Activated T-helper 1 cell treated with anti-CD3 and anti-CD28 coated beads, Interleukin-12 subunit alpha, Interleukin-12 subunit beta, Interleukin-2, Interleukin-4 antibody, amounts not matched to agents 30 ng/mL and 10 ng/mL and 1 ng/mL, durations not matched to agents 14 hours and 24 hours and 36 hours (primary cell): Measurements from ENCODE around the gene RNLS. TPM values are rescaled to one million over a fixed set of nuclear protein-coding genes. Genes with fewer than 3 reads are reported as not detected.

Source experiments
- DNase-seq: peaks from one replicate; pipeline ENCODE4 v3.0.0; 2021; ENCODE audit warnings: low spot score
- H3K27ac Mint-ChIP-seq: one replicate; pipeline ENCODE4 v1.8.0; 2021; ENCODE audit warnings: mild to moderate bottlenecking, mixed read lengths
- H3K27me3 Mint-ChIP-seq: one replicate; pipeline ENCODE4 v1.8.0; 2022; ENCODE audit warnings: mild to moderate bottlenecking, moderate library complexity, mixed read lengths; ENCODE audit not compliant: insufficient read depth
- H3K36me3 Mint-ChIP-seq: one replicate; pipeline ENCODE4 v1.8.0; 2021; ENCODE audit warnings: low read depth, mixed read lengths
- H3K4me1 Mint-ChIP-seq: one replicate; pipeline ENCODE4 v1.8.0; 2021; ENCODE audit warnings: low read depth, mixed read lengths
- H3K4me3 Mint-ChIP-seq: one replicate; pipeline ENCODE4 v1.8.0; 2021; ENCODE audit warnings: mild to moderate bottlenecking, moderate library complexity, mixed read lengths
- H3K9me3 Mint-ChIP-seq: one replicate; pipeline ENCODE4 v1.8.0; 2021; ENCODE audit warnings: mixed read lengths
- intact Hi-C: fragments of 100-400 bp; cut with micrococcal nuclease; formaldehyde crosslinking; loops from one replicate; pipeline ENCODE4 v1.15.1; 2024
- total RNA-seq: library from RNA; stranded (reverse); gene quantifications from 2 replicates; pipeline ENCODE4 v1.2.3, GENCODE V29; 2022

Gene RNLS
- total RNA-seq, 1 donor from 2014 or later, result 2.0 TPM

- H3K36me3 Mint-ChIP-seq, result no peaks in the 10 kb centered on the region
- H3K27me3 Mint-ChIP-seq, result peaks cover 2% of the 10 kb centered on the region
- no peak overlapping the region for H3K27ac Mint-ChIP-seq
- no peaks in the 10 kb centered on the region for H3K9me3 Mint-ChIP-seq
- DNase-seq, result no peak
- intact Hi-C loops, result no loop called here
- no peaks in the 10 kb centered on the region for H3K4me1 Mint-ChIP-seq
- H3K4me3 Mint-ChIP-seq, result no peak overlapping the region
These were observed 126.4 kb downstream of the RNLS start for GRCh38 chr10:88456730-88457129.

GRCh38 chr10:88455831-88456230 lies 127.3 kb downstream of the RNLS start:
- H3K27ac Mint-ChIP-seq, result no peak overlapping the region
- no peaks in the 10 kb centered on the region for H3K4me1 Mint-ChIP-seq
- H3K9me3 Mint-ChIP-seq, result no peaks in the 10 kb centered on the region
- no peak overlapping the region for H3K4me3 Mint-ChIP-seq
- H3K27me3 Mint-ChIP-seq, result peaks cover 6% of the 10 kb centered on the region
- no peaks in the 10 kb centered on the region for H3K36me3 Mint-ChIP-seq
- DNase-seq, result no peak
- intact Hi-C loops, result no loop called here

DNA sequence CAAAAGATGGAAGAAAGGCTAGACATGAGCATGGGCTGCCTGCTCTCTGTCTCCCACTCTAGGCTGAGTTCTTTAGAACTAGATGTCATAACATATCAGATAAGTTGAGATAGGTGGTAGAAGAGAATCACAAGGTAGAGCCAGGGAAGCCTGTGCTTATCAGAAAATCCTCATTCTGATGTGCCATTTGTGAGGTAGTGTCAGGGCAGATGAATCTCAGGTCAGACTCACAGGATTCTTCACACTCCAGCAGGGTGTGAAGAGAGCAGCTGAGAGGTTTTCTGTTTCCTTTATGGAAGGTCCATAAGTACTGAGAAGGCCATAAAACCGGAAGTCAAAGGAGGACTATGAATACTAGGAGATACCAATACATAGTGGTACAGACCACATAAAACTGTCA lies 132.9 kb downstream of the RNLS start:
- Mint-ChIP-seq H3K4me3 (no peak overlapping the region), H3K27ac (no peak overlapping the region), H3K9me3 (no peaks in the 10 kb centered on the region), H3K36me3 (peaks cover 3% of the 10 kb centered on the region), H3K27me3 (peaks cover 12% of the 10 kb centered on the region), H3K4me1 (no peaks in the 10 kb centered on the region)
- intact Hi-C loops, result no loop called here
- DNase-seq, result no peak

GRCh38 chr10:88442716-88443115 lies 140.4 kb downstream of the RNLS start:
- Mint-ChIP-seq H3K27me3 (peaks cover 17% of the 10 kb centered on the region), H3K9me3 (no peaks in the 10 kb centered on the region), H3K36me3 (no peaks in the 10 kb centered on the region), H3K4me1 (no peaks in the 10 kb centered on the region), H3K27ac (no peak overlapping the region), H3K4me3 (no peak overlapping the region)
- intact Hi-C loops, result no loop called here
- no peak for DNase-seq

DNA sequence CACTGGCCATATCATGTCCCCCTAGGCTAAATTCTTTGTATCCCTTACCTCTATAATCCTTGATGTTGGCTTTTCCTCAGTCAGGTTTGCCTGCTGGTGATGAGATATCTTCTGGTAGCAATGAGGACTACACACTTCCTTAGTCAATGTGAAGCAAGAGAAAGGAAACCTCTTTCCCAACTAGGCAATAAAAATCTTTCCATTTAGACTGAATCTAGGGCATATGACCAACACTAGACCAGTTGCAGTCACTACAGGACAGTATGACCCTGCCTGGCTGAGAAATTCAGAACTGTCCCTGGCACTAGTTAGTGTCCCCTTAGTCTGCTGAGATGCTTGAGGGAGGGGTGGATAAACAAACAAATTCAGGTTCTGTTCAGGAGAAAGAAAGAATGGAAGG lies 142.6 kb downstream of the RNLS start:
- H3K27me3 Mint-ChIP-seq, result peaks cover 10% of the 10 kb centered on the region
- H3K4me3 Mint-ChIP-seq, result no peak overlapping the region

DNA sequence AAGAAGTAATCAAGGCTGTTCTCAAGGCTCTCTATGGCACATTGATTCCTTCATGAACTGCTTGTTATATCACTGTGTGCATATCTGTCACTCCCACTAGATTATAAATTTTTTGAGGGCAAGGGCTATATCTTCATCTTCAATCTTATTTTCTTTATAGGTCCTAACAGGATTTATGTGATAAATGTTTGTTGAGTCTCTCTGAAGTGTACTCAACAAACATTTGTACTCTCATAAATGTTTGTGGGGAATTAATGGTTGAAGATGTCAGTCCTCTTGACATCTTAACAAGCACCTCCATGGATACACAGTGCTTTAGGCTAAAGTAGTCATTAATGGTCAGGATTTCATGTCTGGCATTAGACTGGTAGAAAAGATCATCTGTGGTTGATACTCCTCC lies 143.2 kb downstream of the RNLS start:
- Mint-ChIP-seq H3K27me3 (peaks cover 8% of the 10 kb centered on the region), H3K4me1 (no peaks in the 10 kb centered on the region), H3K36me3 (no peaks in the 10 kb centered on the region), H3K9me3 (no peaks in the 10 kb centered on the region), H3K27ac (no peak overlapping the region), H3K4me3 (no peak overlapping the region)
- intact Hi-C loops, result no loop called here
- no peak for DNase-seq

More for the DNA sequence above, 142.6 kb downstream of the RNLS start:
- no peak for DNase-seq
- peak overlapping the region; percentile 31 for H3K27ac Mint-ChIP-seq
- intact Hi-C loops, result no loop called here
- H3K36me3 Mint-ChIP-seq, result no peaks in the 10 kb centered on the region
- no peaks in the 10 kb centered on the region for H3K4me1 Mint-ChIP-seq
- no peaks in the 10 kb centered on the region for H3K9me3 Mint-ChIP-seq

DNA sequence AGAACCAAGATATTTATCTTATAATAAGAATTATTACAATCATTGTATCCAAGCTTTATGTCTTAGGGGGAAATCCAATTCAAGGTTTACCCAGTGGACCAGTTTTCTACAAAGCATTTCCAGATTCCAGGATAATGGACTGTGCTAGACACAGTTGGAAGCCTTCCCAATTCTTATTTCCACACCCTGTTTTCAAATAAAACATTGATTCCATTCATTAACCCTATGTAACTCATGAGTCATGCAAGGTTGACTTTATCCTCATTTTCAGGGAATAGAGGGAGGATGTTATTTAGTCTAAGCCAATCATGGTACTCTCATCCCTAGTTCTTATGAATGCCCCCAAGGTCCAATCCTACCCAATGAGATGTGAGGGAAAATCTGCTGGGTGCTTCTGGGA lies 145.7 kb downstream of the RNLS start:
- intact Hi-C loops, result no loop called here

DNA sequence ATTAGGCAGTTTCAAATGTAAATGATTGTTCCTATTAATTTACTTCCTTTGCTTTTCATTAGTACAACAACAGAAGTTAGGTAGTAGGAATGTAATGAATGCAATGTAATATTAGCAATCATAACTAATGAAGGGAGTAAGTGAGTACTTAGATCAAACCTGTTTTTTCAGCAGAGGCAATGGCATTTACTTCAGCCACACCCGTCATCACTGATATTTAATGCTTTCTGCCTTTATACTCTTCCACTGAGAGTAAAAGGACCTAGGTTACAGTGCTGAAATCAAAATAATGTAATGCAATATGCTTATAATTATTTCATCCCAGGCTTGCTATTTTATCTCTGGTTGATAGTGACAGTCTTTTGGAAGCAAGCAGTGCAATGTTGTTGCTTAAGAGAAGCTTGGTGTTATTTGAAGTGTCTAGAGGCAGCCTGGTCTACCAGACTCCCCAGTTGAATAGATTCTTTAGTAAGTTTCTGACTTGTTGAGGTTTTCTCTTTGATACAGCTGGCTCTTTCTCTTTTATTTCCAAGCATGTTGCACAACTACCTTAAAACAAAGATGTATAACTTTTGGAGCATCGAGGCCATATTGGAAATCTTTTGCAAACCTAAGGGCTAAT lies 149.4 kb downstream of the RNLS start:
- H3K4me3 Mint-ChIP-seq, result no peak overlapping the region
- DNase-seq, result no peak
- H3K36me3 Mint-ChIP-seq, result peaks cover 1% of the 10 kb centered on the region
- H3K27me3 Mint-ChIP-seq, result peaks cover 16% of the 10 kb centered on the region
- H3K27ac Mint-ChIP-seq, result no peak overlapping the region
- no peaks in the 10 kb centered on the region for H3K4me1 Mint-ChIP-seq
- no peaks in the 10 kb centered on the region for H3K9me3 Mint-ChIP-seq
- intact Hi-C loops, result no loop called here

More for the DNA sequence above, 145.7 kb downstream of the RNLS start:
- H3K27me3 Mint-ChIP-seq, result peaks cover 6% of the 10 kb centered on the region
- no peaks in the 10 kb centered on the region for H3K9me3 Mint-ChIP-seq
- H3K36me3 Mint-ChIP-seq, result no peaks in the 10 kb centered on the region
- no peaks in the 10 kb centered on the region for H3K4me1 Mint-ChIP-seq
- H3K27ac Mint-ChIP-seq, result no peak overlapping the region
- DNase-seq, result no peak
- H3K4me3 Mint-ChIP-seq, result no peak overlapping the region

GRCh38 chr10:88431103-88431502 lies 152.0 kb downstream of the RNLS start:
- peaks cover 4% of the 10 kb centered on the region for H3K4me1 Mint-ChIP-seq
- no peaks in the 10 kb centered on the region for H3K9me3 Mint-ChIP-seq
- no peak overlapping the region for H3K27ac Mint-ChIP-seq
- peaks cover 20% of the 10 kb centered on the region for H3K27me3 Mint-ChIP-seq
- H3K36me3 Mint-ChIP-seq, result peaks cover 1% of the 10 kb centered on the region
- no peak for DNase-seq
- intact Hi-C loops, result no loop called here
- no peak overlapping the region for H3K4me3 Mint-ChIP-seq

- H3K9me3 Mint-ChIP-seq, result no peaks in the 10 kb centered on the region
- peaks cover 1% of the 10 kb centered on the region for H3K36me3 Mint-ChIP-seq
- H3K4me3 Mint-ChIP-seq, result no peak overlapping the region
- peaks cover 4% of the 10 kb centered on the region for H3K4me1 Mint-ChIP-seq
- H3K27ac Mint-ChIP-seq, result no peak overlapping the region
- DNase-seq, result no peak
- intact Hi-C loops, result no loop called here
- H3K27me3 Mint-ChIP-seq, result peaks cover 24% of the 10 kb centered on the region
These were observed 154.1 kb downstream of the RNLS start for GRCh38 chr10:88428976-88429375.

DNA sequence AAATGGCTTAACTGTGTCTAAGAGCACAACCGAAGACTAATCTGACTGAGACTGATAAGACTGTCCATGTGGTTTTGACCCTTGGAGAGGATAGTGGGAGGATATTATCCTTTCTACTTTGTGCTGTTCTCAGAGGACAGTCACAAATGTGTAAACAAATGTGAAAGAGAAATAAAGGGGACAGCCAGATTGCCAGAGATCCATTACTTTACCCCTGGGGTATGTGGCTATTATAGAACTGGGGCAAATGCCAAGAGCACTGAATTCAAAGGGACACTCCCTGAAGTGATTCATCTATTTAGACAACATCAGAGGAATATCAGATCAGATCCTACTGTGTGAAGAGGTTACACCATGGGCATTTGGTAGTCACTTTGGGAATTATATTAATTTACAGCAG lies 154.7 kb downstream of the RNLS start:
- Mint-ChIP-seq H3K27ac (no peak overlapping the region), H3K36me3 (peaks cover 1% of the 10 kb centered on the region), H3K9me3 (no peaks in the 10 kb centered on the region), H3K27me3 (peaks cover 25% of the 10 kb centered on the region), H3K4me1 (peaks cover 4% of the 10 kb centered on the region), H3K4me3 (no peak overlapping the region)
- intact Hi-C loops, result no loop called here
- no peak for DNase-seq

GRCh38 chr10:88427024-88427423 lies 156.1 kb downstream of the RNLS start:
- Mint-ChIP-seq H3K9me3 (no peaks in the 10 kb centered on the region), H3K4me3 (no peak overlapping the region), H3K4me1 (peaks cover 4% of the 10 kb centered on the region), H3K36me3 (peaks cover 1% of the 10 kb centered on the region), H3K27ac (no peak overlapping the region), H3K27me3 (peaks cover 22% of the 10 kb centered on the region)
- intact Hi-C loops, result no loop called here
- no peak for DNase-seq

- intact Hi-C loops, result no loop called here
- no peaks in the 10 kb centered on the region for H3K9me3 Mint-ChIP-seq
These were observed 158.2 kb downstream of the RNLS start for GRCh38 chr10:88424881-88425280.

DNA sequence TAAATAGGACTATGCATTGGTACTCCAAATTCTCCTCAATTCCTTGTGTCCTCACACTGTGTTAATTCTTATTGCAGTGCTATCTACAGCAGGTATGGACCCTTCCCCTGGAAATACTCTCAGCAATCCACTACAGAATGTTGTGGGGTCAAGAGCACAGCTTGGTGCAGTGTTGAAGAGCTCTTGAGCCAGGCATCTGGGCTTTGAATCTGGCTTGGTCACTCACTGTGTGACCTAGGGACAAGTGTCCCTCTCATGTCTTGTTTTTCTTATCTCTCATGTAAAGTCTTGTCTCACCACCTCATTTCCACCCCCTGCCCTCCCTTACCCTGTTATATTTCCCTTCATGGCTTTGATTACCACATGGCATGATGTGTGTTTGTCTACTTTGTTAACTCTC lies 159.4 kb downstream of the RNLS start:
- intact Hi-C loops, result no loop called here
- Mint-ChIP-seq H3K27me3 (peaks cover 11% of the 10 kb centered on the region), H3K9me3 (no peaks in the 10 kb centered on the region), H3K27ac (no peak overlapping the region), H3K36me3 (no peaks in the 10 kb centered on the region), H3K4me3 (no peak overlapping the region), H3K4me1 (peaks cover 4% of the 10 kb centered on the region)
- DNase-seq, result no peak

More at GRCh38 chr10:88424881-88425280, 158.2 kb downstream of the RNLS start:
- no peak overlapping the region for H3K4me3 Mint-ChIP-seq
- H3K27me3 Mint-ChIP-seq, result peaks cover 11% of the 10 kb centered on the region
- H3K36me3 Mint-ChIP-seq, result peaks cover 1% of the 10 kb centered on the region
- H3K4me1 Mint-ChIP-seq, result peaks cover 4% of the 10 kb centered on the region
- DNase-seq, result no peak
- H3K27ac Mint-ChIP-seq, result no peak overlapping the region
